Cardiac fibroblast (primary cell): ENCODE results near the gene NOBOX.
"Not testable (repeated sequence)": the region's sequence is repeated elsewhere in the genome, so short reads cannot be mapped to it uniquely, and the experiment has no call there.

ENCODE experiments used
- DNase-seq, 2 donors: peaks; one replicate each; pipeline versions ENCODE4 v3.0.0 to v3.0.0-alpha.2; 2010; ENCODE audit warnings: low read depth in 2 of 2
- H3K4me3 ChIP-seq, 2 donors: replicated peaks in 1 of 2; 1 replicate in 1 of 2; 2 replicates in 1 of 2; pipeline ENCODE4 v1.5.1; 2011; ENCODE audit warnings: low read depth in 2 of 2, low read length in 2 of 2, mild to moderate bottlenecking in 2 of 2, moderate library complexity in 1 of 2
- CTCF ChIP-seq: IDR thresholded peaks from one replicate; pipeline ENCODE4 v1.5.1; 2011; ENCODE audit warnings: low read depth, mild to moderate bottlenecking, low read length, inconsistent platforms

The NOBOX gene

DNA sequence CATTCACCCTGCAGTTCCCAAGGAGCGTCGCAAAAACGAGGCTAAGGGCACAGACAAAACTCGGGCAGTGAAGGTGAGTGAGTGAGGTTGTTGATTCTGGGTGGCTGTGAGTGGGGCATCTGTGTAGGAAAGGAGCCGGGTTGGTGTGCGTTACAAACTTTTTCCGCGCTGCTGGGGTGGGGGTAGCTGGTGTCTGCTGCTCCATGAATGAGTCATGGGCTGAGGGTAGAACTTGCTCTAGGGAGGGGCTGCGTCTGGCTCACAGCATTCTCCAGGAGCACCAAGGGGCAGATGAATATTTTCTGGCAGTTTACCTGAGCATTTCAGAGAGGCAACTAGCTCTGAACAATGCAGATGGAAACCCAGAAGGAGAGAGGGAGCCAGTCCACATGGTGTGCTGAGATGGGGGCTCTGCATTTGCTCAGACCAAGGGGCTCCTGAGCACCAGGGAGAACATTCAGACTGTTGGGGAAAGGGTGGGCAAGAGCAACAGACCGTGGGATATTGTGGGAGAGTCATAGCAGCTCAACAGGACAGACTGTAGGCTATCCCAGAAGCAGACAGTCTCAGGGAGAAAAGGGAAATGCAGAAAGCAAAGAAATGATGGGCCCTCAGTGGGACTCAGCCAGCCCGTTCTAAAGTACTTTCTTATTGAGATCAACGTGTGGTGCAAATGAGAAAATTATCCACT, 18.8 kb downstream of the NOBOX start:
- peak; percentile 43 to 50 for DNase-seq
- H3K4me3 ChIP-seq: no peak overlapping the region
- TF ChIP-seq CTCF: no peak

DNA sequence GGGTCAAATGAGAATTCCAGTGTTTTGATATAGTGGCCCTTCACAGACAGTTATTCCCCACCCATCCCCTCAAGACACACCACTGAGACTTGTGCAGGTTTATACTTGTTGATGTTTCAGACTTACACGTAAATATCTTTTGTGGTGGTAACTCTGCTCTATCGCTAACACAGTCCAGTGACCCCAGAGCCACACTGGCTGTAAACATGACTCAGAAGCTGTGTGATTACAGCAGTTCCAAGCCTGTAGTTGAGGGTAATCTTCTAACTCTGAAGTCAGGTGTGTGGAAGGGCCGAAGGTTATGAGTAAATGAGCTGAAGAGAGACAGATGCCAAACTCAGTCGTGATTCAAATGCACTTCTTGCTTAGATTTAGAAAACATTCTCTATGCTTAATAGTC, 19.4 kb downstream of the NOBOX start:
- no peak overlapping the region for H3K4me3 ChIP-seq
- no peak for TF ChIP-seq CTCF
- peak in 1 of 2 donors; percentile 11 for DNase-seq

DNA sequence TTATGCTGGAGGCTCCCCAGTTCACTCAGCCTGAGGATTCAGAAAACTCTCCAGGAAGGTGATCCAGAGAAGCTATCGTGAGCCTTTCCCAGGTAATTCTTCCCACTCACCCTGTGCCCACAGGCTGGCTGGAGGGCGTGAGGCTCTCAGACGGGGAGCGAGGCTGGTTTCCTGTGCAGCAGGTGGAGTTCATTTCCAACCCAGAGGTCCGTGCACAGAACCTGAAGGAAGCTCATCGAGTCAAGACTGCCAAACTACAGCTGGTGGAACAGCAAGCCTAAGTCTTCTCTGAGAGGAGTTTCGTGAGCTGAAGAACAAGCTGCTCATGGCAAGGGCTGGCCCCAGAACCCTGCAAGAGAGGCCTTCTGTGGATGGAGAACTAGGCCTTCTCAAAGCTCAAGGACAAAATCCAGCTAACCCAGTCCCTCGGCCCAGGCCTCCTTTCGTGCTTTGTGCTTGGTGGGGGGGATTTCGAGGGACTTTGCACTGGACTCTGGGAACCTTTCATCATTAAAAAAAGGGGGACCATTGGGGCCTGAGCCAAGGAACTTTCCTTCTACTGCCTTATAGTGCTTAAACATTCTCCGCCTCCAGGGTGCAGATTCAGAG, 23.6 kb downstream of the NOBOX start:
- no peak overlapping the region for H3K4me3 ChIP-seq
- DNase-seq: no peak
- no peak for TF ChIP-seq CTCF

DNA sequence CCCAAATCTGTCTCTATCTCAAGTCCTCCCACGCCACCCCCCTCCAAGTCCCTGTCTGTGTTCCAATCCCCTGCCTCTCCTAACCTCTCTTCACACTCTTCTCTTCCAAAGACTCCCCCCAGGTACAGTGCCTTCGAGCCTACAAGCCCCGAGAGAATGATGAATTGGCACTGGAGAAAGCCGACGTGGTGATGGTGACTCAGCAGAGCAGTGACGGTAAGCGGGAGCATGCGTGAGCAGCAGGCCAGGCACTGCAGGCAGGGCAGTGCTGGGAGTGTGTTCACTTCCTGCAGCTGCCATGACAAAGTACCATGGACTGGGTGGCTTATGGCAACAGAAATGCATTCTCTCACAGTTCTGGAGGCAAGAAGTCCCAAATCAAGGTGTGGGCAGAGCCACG, 24.8 kb downstream of the NOBOX start:
- H3K4me3 ChIP-seq: no peak overlapping the region
- peak in 1 of 2 donors; percentile 15 for DNase-seq

GRCh38 chr7:144369221-144369620, 34.3 kb downstream of the NOBOX start:
- DNase-seq, H3K4me3 ChIP-seq: not testable (repeated sequence)

More for the DNA sequence above, 24.8 kb downstream of the NOBOX start:
- no peak for TF ChIP-seq CTCF

DNA sequence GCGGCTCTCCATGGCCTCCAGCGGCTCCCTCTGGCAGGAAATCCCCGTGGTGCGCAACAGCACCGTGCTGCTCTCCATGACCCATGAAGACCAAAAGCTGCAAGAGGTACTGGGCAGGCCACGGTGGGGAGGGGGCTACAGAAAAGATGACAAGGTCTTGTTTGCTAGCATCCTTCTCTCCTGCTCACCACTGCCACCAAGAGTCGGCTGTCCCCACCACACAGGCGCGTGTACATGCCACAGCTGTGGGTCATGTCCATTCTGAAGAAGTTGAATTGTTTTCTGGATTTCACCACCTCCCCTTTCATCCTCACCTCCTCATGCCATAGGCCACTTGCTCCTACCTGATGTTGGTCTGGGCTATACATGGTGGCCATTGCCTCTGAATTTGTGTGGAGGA, 36.2 kb downstream of the NOBOX start:
- not testable (repeated sequence) for DNase-seq, H3K4me3 ChIP-seq

GRCh38 chr7:144365523-144365922, 38.0 kb downstream of the NOBOX start:
- not testable (repeated sequence) for H3K4me3 ChIP-seq, DNase-seq

DNA sequence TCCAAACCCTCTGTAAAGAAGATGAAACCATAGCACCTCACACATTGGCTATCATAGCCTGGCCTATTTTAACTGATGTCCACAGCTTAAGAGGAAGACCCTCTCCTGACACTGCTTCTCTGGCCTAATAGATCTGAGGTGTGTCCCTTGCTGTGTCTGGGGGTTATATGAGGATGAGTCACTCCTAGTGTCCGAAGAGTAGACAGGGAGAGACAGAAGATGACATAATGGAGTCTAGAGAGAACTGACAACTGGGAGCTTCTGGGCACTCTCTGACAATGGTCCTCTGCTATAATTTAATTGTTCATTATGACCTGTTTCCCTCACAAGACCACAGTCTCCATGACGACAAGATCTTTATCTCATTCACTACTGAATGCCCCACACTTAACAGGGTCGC, 41.4 kb downstream of the NOBOX start:
- not testable (repeated sequence) for H3K4me3 ChIP-seq, DNase-seq

DNA sequence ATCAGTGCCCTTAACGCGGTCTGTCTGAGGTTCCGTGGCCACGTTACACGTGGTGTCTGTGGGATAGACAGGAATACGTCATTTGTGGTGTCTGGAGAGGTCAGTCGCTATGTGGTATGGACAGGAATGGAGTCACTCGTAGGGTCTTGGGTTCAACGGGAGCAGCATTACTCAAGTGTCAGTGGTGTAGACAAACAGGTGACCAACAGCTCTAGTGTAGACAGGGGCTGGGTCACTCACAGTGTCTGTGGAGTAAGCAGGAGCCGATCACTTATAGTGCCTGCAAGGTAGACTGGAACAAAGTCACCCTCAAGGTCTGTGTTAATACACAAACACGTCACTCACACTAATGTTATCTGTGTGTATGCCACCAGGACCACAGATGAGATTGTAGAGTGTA, 46.6 kb downstream of the NOBOX start:
- not testable (repeated sequence) for H3K4me3 ChIP-seq, DNase-seq

- not testable (repeated sequence) for DNase-seq, H3K4me3 ChIP-seq
Observed at GRCh38 chr7:144356185-144356584, 47.3 kb downstream of the NOBOX start.

GRCh38 chr7:144355176-144355822, 48.2 kb downstream of the NOBOX start, which contains the start of gene ARHGEF5:
ARHGEF5 (plus strand) TSS chr7:144355402; CDS start chr7:144362670, 7,268 bp downstream.
- H3K4me3 ChIP-seq, DNase-seq: not testable (repeated sequence)

DNA sequence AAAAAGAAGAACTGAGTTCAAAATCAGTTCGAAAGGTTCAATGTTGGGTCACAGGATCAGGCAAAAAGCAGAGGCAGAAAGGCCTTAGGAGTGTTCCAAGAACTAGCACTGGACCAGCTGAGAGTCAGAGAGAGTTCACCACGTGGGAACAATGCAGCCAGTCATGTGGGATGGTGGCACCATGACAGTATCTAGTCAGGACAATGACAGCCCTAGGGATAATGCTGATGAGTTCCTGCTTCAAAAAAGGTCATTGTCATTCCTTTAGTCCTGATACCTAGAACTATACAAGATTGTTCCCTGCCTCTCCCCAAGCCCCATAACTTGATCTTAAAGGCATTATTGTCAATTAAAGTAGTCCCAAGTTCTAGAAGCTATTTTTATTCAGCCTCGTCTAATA, 51.8 kb downstream of the NOBOX start:
- H3K4me3 ChIP-seq, DNase-seq: not testable (repeated sequence)

GRCh38 chr7:144348625-144349024, 54.9 kb downstream of the NOBOX start:
- DNase-seq, H3K4me3 ChIP-seq: not testable (repeated sequence)
